Subcutaneous adipose tissue (tissue), 4 donors: ENCODE results near the gene ABCC1. TPM values are rescaled to one million over a fixed set of nuclear protein-coding genes. Genes with fewer than 3 reads are reported as not detected.

ENCODE experiments used
- CTCF ChIP-seq: fragments of 450-650 bp; IDR thresholded peaks from one replicate; pipeline ENCODE4 v1.5.1; 2016; ENCODE audit warnings: low read depth, mild to moderate bottlenecking, control low read depth, antibody characterized with exemption, moderate library complexity
- total RNA-seq, 4 donors: library from RNA; depleted of rRNA; stranded (reverse); fragments of >200 nt; gene quantifications; one replicate each; pipeline ENCODE4 v1.1.0, GENCODE V29; 2016

Gene ABCC1
- total RNA-seq, 4 donors from 2014 or later: 16.1 to 23.6 (median 22.1) TPM

GRCh38 chr16:16155234-16155633, 205.8 kb downstream of the ABCC1 start:
- TF ChIP-seq CTCF: no peak

GRCh38 chr16:16157166-16157565, 207.8 kb downstream of the ABCC1 start:
- no peak for TF ChIP-seq CTCF

- TF ChIP-seq CTCF: no peak
These were observed 208.8 kb downstream of the ABCC1 start for GRCh38 chr16:16158082-16158658.

DNA sequence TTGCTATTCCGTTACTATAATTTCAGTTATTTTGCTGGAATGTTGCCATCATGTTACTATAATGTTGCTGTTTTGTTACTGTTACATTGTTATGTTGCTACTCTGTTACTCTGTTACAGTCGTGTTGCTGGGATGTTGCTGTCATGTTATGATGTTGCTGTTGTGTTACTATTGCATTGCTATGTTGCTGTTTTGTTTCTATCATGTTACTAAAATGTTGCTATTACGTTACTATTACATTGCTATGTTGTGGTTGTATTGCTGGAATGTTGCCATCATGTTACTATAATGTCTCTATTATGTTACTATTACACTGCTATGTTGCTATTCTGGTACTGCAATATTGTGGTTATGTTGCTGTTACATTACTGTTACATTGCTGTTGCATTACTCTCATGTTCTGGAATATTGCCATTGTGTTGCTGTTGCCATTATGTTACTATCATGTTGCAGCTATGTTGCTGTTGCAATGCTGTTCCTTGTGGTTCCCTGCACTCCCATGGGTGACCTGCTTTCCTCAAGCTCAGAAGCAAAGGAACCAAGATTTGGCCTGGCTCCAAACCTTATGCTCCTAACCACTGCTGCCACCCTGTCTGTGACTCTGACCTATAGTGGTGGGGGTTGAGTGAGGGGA, 209.4 kb downstream of the ABCC1 start:
- no peak for TF ChIP-seq CTCF

DNA sequence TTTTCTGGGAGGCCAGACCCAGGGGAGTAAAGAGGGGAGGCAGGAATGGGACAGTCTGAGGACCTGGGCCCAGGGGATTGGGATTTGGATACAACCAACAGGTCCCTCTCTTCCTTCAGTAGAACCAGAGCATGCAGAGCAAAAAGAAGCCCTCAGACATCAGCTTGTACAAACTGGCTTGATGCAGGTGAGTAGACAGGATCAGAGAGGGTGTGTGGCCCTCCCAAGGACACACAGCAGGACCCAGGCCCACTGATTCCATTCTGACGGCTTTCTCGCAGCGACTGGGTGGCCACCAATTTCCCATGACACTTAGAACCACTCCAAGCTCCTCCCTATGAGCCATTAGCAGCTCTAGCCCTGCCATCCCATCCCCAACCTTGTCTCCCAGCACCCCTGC, 210.2 kb downstream of the ABCC1 start:
- TF ChIP-seq CTCF: no peak

- TF ChIP-seq CTCF: no peak
These were observed 211.9 kb downstream of the ABCC1 start for GRCh38 chr16:16161319-16161718.

DNA sequence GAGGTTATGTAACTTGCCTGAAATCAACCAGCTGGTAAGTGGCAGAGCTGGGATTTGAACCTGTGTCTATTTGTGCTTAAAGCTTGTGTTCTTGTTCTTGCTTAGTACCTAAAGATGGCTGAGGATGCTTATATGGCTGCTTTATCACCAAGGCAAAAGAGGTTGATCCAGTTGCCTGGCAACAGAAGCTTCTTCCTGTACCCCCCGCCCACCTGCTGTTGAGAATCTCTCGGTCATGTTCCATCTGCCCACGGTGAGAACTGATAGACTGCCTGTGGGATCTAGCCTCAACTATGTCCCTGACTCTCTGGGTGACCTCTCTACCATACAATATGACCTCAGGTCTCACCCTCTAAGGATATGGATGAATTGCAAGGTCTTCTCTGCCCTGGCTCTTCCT, 213.2 kb downstream of the ABCC1 start:
- TF ChIP-seq CTCF: no peak
